Limb (tissue), 2 donors: ENCODE data around the gene COPB2.

Experiments
- DNase-seq, 2 donors: peaks; one replicate each; pipeline ENCODE4 v3.0.0-alpha.2; 2016; ENCODE audit errors: extremely low spot score in 2 of 2

The COPB2 gene

DNA sequence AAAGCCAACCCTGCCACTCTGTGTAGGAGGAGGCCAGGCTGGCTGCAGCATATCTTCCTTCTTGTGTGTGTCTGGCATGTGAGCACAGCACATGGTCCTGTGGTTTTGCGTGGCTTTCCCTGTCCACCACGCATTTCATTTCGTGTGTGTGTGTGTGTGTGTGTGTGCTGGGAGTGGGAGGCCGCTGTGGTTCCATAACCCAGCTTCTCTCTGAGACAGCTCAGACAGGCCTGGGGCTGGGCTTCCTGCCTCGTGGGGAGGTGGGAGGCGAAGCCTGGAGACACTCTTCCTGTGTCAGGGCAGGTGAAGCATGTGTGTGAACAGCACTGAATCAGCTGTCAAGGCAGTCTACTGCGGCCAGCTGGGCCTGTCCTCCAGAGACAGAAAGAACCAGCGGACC, 61.6 kb downstream of the COPB2 start:
- no peak for DNase-seq

DNA sequence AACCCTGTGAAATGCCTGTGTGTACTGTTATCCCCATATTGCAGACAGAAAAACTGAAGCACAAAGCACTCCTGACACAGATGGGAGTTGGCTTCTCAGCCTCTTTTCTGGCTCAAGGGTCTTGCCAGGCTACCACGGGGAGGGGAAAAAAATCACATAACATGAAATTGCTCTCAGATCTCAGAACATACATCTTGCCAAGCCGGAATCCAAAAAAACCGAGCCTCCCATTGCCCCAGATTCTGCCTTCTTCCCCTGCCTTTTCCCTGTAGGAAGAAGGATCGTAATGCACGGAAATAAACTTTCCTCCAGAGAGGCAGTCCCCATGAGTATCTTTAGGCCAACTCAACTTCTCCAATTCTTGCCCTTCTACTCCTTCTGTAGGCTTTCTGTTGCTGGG, 62.2 kb downstream of the COPB2 start:
- DNase-seq = no peak

DNA sequence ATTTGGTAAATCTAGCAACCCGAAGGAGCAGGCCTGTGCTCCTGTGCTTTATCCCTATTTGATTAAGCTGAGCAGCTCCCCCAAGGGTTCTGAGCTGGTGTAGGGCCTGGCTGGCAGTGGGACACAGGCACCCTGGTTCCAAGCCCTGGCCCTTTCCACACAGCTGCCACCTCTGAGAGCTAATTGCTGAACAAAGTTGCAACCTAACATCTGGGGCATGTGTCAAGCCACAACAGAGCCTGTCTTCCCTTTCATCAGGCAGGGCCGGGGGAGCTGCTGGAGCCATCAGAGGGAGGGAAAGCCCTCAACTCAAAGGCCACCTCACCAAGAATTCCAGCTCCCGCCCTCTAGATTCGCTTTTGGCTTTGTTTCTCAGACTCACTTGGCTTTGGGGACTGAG, 62.7 kb downstream of the COPB2 start:
- DNase-seq = no peak

DNA sequence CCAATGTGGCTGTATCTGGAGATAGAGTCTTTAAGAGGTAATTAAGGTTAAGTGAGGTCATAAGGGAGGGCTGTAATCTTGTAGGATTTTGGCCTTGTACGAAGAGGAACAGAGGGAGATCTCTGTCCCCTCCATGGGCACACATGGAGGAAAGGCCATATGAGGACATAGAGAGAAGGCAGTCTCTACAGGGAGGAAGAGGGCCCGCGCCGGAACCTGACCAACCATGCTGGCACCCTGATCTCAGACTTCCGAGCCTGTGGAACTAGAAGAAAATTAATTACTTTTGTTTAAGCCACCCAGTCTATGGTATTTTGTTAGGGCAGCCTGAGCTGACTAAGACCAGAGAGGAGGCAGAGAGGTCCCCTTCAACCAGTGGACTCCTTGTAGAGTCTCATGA, 63.3 kb downstream of the COPB2 start:
- no peak for DNase-seq

DNA sequence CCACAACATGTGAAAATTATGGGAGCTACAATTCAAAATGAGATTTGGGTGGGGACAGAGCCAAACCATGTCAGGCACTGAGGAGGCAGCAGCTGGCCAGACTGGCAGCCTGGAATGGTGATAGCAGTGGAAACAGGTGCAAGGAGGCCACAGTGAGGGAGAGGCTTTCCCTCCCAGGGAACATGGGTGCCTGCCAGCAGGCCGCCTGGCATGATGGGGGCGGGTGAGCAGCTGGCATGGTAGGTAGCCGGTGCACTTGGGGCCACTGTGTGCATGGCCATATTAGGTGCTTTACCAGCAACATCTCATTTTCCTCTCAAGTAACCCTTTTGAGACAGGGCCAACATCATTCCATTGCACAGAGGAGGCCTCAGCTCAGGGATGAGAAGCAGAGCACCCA, 63.9 kb downstream of the COPB2 start:
- DNase-seq = no peak

DNA sequence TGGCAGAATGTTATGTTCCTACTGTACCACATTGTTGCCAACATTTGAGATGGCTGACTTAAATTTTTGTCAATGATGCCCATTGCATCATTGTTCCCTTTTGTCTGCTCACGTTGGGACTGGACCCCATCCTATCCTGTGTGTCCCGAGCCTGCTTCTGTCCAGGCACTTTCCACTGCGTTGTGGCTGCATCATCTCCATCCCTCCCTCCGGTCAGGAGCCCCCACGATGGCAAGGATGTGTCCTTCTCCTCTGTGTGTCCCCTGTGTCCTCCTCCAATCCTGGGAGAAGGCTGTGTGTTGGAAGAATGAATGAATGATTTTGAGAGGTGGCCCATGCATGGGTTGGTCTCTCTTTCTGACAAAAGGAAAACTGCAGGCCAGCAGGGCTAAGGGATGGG, 65.0 kb downstream of the COPB2 start:
- no peak for DNase-seq

DNA sequence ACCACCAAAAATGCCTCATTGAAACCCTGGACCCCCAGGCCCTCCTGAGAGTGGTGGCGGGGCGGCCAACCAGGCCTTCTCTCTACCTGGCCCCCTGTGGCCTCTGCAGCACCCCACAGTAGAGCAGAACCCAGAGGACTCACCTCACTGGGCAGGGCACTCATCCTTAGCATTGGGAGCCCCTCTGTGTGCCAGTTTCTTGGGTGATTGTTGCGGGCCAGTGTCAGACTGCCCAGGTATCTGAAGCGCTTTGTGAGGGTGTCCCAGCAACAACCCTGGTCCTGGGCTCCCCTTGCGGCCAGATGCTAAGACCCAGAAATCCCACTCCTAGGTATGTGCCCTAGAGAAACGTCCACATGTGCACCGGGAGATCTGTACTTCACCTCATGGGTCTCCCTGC, 66.3 kb downstream of the COPB2 start:
- no peak for DNase-seq

DNA sequence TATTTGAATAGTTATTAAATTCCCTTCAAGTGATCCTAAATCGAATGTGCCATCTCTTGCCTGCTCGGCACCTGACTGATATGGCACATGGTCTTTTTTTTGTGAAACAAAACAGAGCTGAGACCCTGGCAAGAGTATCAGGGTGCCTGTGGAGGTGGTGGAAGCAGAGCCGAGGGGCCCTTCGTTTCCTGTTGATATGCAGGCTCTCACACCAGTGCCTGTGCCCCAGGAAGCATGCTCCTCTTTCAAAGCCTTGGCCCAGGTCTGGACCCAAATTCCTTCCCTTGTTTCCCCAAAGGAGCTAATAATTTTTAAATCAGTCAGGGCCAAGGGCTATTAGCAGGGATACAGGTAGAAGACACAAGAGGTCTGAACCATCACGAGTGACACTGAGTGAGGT, 67.1 kb downstream of the COPB2 start:
- no peak for DNase-seq

DNA sequence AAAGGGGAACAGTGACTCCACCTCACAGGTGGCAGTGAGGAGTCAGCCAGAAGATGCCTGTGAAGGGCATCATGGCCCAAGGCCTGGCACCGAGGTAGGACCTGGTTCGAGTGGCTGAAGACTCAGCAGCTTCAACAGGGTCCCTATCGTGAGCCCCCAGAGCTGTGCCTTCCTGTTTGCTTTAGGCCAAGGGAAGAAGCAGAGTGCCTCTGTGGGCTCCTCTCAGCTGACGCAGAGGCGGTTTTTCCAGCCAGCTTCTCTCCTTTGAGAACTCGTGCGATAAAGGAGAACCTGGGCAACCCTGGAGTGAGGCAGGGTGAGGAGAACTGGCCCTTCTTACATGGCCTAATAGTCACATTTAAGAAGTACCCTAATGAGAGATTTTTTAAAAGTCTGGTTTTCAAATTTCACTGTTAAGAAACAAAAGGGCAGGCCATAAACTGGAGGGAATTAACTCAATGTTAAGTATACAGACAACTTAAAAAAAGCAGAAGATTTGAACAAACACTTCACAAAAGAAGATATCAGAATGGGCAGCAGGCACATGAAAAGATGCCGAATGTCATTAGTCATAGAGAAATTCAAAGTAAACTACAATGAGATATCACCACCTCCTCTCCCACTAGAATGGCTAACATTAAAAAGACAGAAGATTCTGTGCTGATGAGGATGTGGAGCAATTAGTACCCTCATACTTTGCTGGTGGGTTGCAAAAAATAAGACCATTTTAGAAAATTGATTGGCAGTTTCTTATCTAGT, 68.7 kb downstream of the COPB2 start:
- DNase-seq = no peak

DNA sequence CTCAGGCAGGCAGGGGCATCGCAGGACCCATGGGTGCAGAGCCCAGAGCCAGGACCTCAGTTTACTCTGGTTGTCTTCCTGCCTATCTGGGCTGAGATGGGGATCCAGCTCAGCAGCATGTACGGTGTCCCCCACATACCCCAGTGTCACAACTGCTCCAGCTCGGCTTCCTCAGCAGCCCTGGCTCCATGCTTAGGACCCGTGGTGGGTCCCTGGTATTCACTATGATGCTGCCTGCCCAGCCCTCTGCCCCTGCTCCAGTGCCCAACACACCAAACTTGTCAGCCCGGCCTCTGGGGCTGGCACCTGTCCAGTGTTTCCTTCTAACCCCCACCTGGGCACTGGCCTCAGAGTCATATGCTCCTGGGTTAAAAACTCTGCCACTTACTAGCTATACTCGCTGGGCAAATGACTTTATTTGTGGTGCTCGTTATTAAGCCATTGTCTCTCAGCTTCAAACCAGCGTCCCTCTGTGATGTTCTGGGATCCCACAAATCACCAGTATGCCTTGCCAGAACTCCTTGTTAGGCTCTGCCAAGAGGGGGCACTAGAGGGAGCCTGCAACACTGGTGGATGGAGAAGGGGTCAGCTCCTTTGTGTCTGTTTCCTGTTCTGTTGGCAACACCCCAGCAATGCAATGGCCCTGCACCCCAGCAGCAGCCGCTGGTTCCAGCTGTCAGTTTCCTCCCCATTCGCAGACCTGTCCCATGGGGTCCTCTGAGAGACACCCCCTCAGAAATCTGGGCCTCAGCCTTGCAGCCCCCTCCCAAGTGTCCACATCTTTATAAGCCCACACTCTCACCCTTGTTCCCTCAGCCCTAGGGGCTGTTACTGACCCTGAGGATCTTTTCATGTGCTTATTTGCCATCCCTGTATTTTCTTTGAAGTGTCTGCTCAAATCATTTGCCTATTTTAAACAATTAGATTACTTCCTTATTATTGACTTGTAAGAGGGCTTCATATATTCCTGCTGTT, 69.7 kb downstream of the COPB2 start:
- no peak for DNase-seq

DNA sequence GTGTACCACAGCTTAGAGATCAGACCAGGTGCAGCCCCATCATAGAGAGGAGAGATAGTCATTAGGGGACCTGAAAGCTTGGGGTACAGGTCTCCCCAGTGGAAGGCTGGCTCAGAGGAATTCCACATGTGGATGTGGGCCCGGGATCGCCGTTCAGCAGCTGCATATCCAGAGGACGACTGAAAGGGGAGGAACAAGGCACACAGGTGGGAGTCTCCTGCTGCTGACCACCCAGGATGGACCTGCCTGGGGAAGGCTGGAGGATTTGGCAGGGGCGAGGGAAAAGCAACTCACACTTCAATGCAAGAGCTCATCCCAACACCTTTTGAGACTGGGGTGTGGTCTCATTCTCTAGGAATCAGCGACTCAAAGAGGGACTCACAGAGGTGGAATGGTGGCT, 70.6 kb downstream of the COPB2 start:
- no peak for DNase-seq

DNA sequence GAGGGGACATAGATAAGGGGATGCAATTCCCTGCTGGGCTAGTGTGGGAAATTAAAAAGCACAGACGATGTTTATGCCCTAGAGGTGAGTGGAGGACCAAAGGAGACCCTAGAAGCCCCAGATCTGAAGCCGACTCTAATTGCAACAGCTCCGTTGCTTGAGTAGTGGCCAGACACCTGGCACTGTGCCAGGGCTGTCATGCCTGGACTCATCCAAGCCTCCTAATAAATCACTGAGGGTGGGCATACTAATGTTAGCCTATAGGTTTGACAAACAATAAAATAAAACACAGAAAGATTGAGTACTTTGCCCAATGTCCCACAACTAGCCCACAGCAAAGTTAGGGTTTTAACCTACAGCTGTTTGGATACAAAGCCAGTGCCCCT, 71.0 kb downstream of the COPB2 start:
- no peak for DNase-seq

DNA sequence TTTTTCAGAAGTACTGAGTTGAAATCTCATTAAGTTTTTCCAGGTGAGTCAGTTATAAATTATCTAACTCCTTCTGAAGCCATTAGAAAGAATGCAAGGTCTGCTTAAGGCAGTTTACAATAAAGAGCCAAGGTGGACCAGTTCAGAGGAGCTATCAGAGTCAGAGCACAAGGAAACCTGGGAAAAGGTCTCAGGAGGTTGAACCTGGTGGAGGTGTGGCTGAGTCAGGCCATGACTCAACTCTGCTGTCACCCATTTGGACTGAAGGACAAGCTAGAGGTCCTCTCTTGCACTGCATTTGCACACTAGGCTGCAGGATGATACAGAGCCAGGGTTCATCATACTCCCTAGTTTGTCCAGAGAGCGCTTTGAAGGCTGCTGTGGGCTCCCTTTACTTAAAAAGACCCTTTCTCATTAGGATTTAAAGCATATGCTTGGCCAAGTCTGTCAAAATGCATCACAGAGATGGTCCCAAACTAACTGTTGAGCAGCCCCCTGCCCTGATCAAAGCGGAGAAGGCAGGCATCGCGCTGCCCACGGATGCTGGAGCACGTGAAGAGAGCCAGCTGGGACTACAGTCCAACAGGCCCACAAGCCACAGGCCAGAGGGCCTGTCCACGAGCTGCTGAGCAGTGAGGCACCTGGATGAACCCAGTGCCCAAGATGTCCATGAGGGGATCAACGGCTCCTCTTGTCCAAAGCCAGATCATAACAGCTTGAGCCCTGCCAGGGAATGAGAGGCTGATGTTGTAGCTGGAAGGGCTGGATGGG, 71.6 kb downstream of the COPB2 start:
- DNase-seq = no peak

DNA sequence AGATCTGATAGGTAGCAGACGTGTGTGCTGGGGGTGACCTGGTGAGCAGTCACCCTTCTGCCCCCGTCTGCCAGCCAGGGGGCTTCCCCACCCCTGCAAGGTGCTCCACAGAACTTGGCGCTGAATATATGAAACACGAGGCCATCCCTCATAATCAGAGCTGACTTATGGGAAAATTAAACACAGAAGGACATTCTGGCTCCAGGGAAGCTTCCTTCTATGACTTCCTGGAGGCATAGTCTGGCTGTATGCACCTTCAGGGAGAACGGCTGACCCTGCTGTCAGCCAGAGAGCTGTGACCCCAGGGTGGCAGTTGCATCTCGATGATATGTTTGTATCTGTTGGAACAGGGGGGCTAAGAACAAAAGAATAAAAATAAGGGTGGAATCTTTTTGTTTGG, 72.2 kb downstream of the COPB2 start:
- DNase-seq = no peak

DNA sequence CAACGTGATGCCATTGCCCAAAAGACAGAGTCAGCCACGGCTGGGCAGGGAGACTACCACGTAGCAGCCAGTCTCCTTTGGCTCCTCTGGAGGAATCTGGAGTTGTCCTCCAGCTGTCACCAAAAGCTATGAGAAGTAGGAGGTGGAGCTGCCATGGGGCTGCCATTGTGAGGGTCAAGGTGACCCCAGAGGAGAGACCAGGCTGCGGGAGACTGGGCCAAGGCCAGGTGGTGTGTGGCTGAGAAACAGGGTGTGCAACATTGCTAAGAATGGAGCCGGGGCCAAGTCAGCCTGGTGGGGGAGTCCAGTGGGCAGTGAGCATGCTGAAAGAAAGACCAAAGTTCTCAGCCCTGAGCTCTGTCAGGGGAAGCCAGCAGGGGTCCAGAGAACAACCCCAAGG, 75.5 kb downstream of the COPB2 start:
- no peak for DNase-seq

DNA sequence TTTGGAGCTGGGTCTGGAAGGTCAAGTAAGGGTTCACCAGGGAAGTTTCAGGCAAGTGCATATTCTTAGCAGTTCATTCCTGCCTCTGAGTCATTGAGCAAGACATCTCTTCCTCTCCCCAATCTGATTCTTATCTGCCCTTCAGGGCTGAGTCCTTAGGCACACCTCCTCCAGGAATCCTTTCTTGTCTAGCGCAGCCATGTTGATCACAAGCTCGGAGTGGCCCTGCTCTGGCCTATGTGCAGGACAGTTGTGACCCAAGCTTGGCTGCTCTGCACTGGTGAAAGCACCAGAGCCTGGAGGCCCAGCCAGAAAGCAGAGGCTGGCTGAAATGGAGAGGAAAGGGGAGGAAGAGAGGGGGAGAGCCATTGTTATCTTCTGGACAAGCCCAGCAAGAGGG, 76.5 kb downstream of the COPB2 start:
- DNase-seq = no peak

DNA sequence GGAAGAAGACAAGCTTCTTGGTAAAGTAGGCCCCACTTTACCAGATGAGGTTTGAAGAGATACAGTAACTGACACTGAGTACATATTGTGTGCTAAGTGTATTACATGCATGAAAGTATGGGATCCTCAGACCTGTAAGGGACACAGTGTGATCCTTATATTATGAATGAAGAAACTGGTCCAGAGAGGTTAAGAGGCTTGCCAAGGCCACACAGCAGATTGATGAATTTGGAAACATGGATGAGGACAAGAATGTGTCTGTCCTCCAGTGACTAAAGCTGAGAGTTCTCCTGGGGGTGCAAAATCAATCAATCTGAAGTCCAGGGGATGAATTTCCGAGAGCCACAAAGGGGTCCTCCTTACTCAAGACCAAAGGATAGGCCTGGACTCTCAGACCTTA, 77.0 kb downstream of the COPB2 start:
- DNase-seq = no peak

DNA sequence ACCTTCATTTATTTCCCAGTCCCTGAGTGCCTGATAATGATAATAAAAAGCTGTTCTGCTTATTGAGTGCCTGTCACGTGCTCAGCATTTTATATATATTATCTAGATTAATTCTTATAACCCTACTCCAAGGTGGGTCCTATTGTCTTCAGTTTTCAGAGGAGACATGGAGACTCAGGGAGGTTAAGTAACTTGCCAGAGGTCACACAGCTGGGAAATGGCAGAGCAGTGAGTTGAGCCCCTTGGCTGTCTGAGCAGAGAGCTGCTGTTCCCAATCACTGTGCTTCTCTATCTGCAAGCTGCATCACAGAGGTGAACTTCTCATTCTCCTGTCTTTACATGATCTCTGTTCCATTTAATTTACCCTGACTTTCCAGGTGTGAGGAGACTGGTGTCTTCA, 77.9 kb downstream of the COPB2 start:
- no peak for DNase-seq

DNA sequence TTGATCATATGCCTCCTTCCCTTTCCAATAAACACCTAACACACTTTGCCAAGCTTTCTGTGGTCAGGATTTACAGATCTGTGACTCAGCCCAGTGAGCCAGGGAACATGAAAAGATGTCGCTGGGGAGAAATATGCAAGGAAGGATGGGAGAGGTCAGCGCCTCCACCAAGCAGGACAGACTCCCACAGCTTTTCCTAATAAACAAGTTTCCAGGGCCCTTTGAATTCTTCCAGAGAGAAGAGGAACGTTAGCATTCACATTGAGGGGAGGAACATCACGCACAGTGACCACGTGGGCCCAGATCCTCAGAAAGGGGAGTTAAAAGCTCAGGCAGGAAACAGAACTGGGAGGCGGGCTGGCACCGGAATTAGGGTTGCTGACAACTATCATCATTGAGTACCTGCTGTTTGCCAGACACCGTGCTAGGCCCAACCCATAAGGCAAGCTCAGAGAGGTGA, 78.9 kb downstream of the COPB2 start:
- DNase-seq = no peak

DNA sequence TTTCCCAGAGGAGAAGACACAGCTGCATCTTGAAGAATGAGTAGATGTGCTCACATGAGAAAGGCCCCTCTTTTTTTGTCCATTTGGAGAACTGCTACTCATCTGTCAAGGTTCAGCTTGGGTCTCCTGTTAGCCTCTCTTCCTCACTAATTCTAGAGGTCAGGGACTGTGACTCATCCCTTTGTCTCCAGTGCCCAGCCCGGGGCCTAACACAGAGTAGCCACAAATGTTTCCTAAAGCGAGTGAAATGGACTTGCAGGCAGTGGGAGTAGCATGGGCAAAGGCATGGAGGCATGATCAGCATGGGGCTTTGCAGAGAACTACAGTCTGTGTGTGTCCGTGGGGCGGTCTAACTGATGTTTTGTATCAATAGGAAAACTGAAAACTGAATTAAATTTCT, 79.6 kb downstream of the COPB2 start:
- no peak for DNase-seq

DNA sequence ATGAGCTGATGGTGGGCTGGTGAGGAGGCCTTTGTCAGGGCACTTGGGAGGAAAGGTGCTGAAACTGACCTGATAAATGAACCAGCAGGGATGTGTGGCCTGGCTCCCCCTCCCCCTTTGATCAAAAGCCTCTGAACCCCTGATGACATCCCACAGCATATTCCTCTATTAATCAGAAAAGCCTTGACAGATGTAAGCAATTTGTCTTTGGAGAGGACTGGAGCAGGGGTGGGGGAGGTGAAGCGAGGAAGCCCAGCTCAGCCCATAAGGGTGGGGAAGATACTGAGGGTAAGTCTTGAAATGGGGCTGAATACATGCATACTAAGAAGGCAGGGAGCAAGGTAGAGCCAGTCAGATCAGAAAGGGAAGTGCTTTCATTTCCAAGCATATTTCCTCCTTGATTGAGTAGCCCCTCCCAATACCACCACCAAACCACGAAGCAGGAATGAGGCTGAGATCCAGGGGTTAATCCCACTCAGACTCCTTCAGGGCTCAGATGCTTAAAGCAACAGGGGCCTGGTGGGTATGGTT, 80.3 kb downstream of the COPB2 start:
- no peak for DNase-seq

DNA sequence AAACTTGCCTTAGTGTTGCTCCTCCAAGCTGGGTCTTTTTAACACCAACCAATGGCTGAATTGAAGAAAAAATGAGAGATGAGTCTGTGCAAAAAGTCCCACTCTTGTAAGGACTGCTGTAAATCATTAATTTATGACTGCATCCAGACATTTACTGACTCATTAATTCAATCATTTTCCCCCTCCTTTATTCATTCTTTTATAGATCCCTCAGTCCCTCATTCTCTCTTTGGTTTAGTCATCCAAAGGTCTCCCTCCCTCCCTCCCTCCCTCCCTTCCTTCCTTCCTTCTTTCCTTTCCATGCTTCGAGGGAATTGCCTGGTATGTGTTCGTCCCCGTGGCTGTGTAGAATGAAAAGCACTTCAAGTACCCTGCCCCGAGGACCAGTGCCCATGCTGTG, 80.9 kb downstream of the COPB2 start:
- DNase-seq = no peak
